GM19023 (cell line): ENCODE measurements around the gene FBXW4.

Experiments used
- ATAC-seq: cut with Tn5 transposase; IDR thresholded peaks from one replicate; pipeline ENCODE4 v1.9.1; 2021; ENCODE audit warnings: mild to moderate bottlenecking, moderate library complexity; ENCODE audit not compliant: unreplicated experiment

FBXW4 gene

GRCh38 chr10:101704331-101704730, 9.4 kb upstream of the FBXW4 start:
- ATAC-seq: no peak

GRCh38 chr10:101696632-101697031, 1.7 kb upstream of the FBXW4 start:
- no peak for ATAC-seq

GRCh38 chr10:101695404-101695890, 477 bp upstream of the FBXW4 start:
- no peak for ATAC-seq

- peak; percentile 59 for ATAC-seq
Measured at GRCh38 chr10:101693978-101694673, 844 bp downstream of the FBXW4 start.

- peak; percentile 11 for ATAC-seq
Measured at GRCh38 chr10:101693651-101693977, 1.4 kb downstream of the FBXW4 start.

GRCh38 chr10:101691081-101691480, 3.9 kb downstream of the FBXW4 start:
- no peak for ATAC-seq

- no peak for ATAC-seq
Measured at GRCh38 chr10:101690461-101690860, 4.5 kb downstream of the FBXW4 start.

GRCh38 chr10:101687071-101687658, 7.8 kb downstream of the FBXW4 start:
- no peak for ATAC-seq

GRCh38 chr10:101686133-101686925, 8.6 kb downstream of the FBXW4 start:
- ATAC-seq: no peak

- no peak for ATAC-seq
Measured at GRCh38 chr10:101684782-101685181, 10.2 kb downstream of the FBXW4 start.

- no peak for ATAC-seq
Measured at GRCh38 chr10:101683276-101683675, 11.7 kb downstream of the FBXW4 start.

- ATAC-seq: no peak
Measured at GRCh38 chr10:101682172-101682825, 12.7 kb downstream of the FBXW4 start.

GRCh38 chr10:101676565-101676964, 18.4 kb downstream of the FBXW4 start:
- no peak for ATAC-seq

- ATAC-seq: no peak
Measured at GRCh38 chr10:101675115-101675514, 19.9 kb downstream of the FBXW4 start.

- no peak for ATAC-seq
Measured at GRCh38 chr10:101672536-101672935, 22.4 kb downstream of the FBXW4 start.

- ATAC-seq: peak; percentile 56
Measured at GRCh38 chr10:101671453-101671852, 23.5 kb downstream of the FBXW4 start.

GRCh38 chr10:101670635-101671034, 24.3 kb downstream of the FBXW4 start:
- ATAC-seq: peak; percentile 57

GRCh38 chr10:101669181-101669580, 25.8 kb downstream of the FBXW4 start:
- no peak for ATAC-seq

- ATAC-seq: no peak
Measured at GRCh38 chr10:101668566-101668965, 26.4 kb downstream of the FBXW4 start.

- no peak for ATAC-seq
Measured at GRCh38 chr10:101666083-101666482, 28.9 kb downstream of the FBXW4 start.

- ATAC-seq: no peak
Measured at GRCh38 chr10:101663097-101663496, 31.9 kb downstream of the FBXW4 start.
